Measurements from ENCODE around the gene WSCD1. TPM values are rescaled to one million over a fixed set of nuclear protein-coding genes. Genes with fewer than 3 reads are reported as not detected.

The WSCD1 gene
- total RNA-seq, 1 donor = 0.18 TPM

DNA sequence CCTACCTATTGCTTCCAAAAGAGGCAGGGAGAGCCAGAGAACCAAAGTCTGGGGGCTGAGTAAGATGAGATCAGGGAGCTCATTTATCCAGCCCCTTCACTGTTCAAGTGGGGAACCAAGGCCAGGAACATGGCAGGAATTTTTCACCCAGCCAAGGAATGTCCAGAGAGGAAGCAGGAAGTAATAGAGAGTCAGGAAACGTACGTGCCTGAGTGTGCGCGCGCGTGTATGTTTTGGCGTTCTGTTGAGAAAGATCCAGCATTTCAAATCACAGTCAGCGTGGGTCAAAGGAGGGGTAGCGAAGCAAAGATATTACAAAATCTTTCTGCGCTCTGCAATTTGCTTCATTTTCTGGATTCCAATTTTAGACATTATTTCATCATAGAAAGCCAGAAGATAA is 41.9 kb upstream of the WSCD1 start:
- DNase-seq (ENCODE audit: low read depth) = no peak
- TF ChIP-seq, protein P1, sequence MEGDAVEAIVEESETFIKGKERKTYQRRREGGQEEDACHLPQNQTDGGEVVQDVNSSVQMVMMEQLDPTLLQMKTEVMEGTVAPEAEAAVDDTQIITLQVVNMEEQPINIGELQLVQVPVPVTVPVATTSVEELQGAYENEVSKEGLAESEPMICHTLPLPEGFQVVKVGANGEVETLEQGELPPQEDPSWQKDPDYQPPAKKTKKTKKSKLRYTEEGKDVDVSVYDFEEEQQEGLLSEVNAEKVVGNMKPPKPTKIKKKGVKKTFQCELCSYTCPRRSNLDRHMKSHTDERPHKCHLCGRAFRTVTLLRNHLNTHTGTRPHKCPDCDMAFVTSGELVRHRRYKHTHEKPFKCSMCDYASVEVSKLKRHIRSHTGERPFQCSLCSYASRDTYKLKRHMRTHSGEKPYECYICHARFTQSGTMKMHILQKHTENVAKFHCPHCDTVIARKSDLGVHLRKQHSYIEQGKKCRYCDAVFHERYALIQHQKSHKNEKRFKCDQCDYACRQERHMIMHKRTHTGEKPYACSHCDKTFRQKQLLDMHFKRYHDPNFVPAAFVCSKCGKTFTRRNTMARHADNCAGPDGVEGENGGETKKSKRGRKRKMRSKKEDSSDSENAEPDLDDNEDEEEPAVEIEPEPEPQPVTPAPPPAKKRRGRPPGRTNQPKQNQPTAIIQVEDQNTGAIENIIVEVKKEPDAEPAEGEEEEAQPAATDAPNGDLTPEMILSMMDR (IDR thresholded peaks at IDR 0.05; ENCODE audit: insufficient read depth, low read length) = no peak
- H3K4me3 ChIP-seq (ENCODE audit: low read depth, low read length) = no peak overlapping the region

DNA sequence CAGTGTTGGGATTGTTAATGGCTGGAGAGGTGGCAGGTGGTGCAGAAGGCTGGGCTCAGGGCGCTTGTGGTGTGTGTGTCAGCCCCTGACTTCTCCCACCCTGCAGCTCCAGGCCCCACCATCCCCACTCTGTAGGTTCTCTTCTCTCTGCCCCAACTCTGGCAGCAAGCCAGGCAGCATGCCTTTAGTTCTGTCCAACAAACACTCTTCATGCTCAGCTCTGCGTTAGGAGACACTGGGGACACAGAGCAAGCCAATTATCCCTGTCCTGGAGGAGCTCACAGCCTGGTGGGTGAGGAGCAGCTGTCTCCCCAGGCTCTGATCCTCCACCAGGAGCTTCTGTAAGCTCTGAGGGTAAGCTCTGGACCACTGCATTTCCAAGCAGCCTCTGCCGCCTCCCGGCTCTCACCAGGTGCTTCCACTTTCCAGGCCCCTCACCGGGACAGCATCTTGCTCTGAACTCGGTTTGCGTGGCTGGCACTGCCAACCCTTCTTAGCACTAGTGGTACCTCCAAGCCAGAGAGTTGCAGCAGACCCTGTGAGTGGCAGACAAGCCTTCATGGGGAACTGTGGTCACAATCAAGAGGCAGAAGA is 34.3 kb upstream of the WSCD1 start:
- no peak overlapping the region for H3K4me3 ChIP-seq (ENCODE audit: low read depth, low read length)
- DNase-seq (ENCODE audit: low read depth) = no peak
- TF ChIP-seq, protein P1 (IDR thresholded peaks at IDR 0.05; ENCODE audit: insufficient read depth, low read length) = no peak

DNA sequence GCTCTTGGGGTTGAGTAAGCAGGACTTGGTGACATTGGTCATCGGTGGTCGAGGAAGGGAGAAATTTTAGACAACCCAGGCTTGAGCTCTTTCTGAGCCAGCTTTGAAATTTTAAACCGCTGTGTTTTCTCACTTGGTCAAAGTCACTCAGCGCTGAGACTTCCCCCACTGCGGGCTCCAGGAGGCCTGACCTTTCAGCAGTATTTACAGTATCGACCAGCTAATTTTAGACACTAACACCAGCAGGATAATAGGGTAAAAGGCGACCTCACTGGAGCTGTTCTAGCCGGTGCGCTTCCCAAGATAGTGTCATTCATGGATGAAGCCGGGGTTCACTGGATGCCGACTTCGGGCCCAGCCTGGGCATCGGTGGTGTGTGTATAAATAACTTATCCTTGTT is 29.7 kb upstream of the WSCD1 start:
- no peak for DNase-seq (ENCODE audit: low read depth)
- no peak overlapping the region for H3K4me3 ChIP-seq (ENCODE audit: low read depth, low read length)
- TF ChIP-seq, protein P1 (IDR thresholded peaks at IDR 0.05; ENCODE audit: insufficient read depth, low read length) = no peak

DNA sequence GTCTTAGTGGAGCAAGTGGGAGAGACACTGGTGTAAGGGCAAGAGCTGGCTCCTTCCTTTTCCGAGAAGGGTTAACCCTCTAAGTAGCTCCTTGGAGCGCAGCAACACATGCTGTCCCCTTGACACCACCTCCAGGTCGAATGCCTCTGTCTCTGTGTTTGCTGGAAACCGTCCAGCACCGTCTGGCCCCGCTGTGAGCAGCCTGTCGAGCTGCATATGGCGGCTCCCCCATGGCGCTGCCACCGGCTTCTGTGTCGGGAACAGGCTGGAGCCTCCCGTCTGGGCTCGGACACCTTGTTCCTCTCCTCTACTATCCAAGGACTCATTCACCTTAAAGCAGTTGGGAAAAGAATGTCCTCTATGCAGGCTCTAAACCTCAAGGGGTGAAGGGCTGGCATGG is 28.9 kb upstream of the WSCD1 start:
- TF ChIP-seq, protein P1 (IDR thresholded peaks at IDR 0.05; ENCODE audit: insufficient read depth, low read length) = no peak
- no peak overlapping the region for H3K4me3 ChIP-seq (ENCODE audit: low read depth, low read length)
- DNase-seq (ENCODE audit: low read depth) = no peak

DNA sequence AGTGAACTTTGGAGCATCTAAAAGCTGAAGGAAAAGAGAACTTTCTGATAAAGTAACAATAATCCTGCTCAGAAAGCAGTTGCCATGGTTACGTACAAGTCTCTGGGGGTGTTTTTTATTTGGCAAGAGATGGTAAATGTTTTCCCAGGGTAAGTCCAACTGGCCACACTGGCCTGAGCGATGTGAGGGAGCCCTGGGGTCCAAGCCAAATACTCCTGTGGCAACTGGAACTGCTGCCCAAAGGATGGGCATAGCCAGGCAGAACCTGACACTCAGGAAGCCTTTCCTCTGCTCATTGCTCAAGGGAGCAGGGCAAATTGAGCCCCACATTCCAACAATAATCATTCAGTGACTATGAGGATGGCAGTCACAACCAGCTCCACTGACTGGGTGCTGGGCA is 26.8 kb upstream of the WSCD1 start:
- no peak for DNase-seq (ENCODE audit: low read depth)
- H3K4me3 ChIP-seq (ENCODE audit: low read depth, low read length) = no peak overlapping the region
- TF ChIP-seq, protein P1 (IDR thresholded peaks at IDR 0.05; ENCODE audit: insufficient read depth, low read length) = no peak

DNA sequence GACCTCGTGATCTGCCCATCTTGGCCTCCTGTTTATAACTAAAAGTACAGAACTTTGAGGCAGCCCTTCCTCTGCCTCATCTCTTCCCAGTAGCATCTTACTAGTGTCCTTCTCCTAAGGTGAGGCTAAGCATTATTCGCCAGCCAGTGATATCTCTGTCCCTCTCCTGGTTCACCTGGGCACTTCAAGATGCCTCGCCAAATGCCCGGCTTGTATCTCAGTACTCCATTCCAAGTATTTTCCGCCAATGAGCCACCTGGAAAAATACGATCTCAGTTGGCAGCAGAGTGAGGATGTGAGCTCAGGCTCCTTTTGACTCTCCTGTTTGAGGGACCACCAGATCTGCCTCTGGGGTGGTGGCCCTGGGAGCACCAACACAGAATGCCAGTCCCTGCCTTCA is 25.9 kb upstream of the WSCD1 start:
- TF ChIP-seq, protein P1 (IDR thresholded peaks at IDR 0.05; ENCODE audit: insufficient read depth, low read length) = no peak
- no peak overlapping the region for H3K4me3 ChIP-seq (ENCODE audit: low read depth, low read length)
- no peak for DNase-seq (ENCODE audit: low read depth)
